OCI-LY1 (cell line): ENCODE data around the gene SNURF.

Source experiments
- EZH2 ChIP-seq: fragments of 200-600 bp; sonication (generic), shearing (Covaris generic); IDR thresholded peaks from 2 replicates; pipeline ENCODE4 v1.8.0; 2017; ENCODE audit warnings: borderline replicate concordance, mixed run types, mild to moderate bottlenecking, antibody characterized with exemption, low read length, moderate library complexity, mixed read lengths
- TF ChIP-seq, protein P1 (sequence below): fragments of 200-600 bp; sonication (generic), shearing (Covaris generic); IDR thresholded peaks from 2 replicates; pipeline ENCODE4 v1.5.1; 2017; ENCODE audit warnings: mild to moderate bottlenecking, antibody characterized with exemption, low read length, moderate library complexity, mixed read lengths

DNA sequence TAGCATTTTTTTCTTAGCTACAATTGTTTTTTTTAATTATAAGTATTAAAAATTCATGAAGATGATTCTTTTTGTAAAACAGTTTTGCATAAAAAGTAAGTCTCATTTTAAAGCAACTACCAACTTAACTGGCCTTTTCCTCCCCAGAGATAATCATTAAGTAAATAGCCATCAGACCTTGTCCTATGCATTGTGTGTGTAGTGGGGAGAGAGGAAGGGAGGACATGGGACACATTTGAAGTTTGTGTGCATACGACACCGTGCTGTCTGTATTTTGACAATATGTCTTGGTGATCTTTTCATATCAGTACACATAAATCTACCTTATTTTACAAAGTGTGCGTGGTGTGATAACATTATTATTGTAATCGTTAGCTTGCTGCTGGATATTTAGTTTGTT lies 8.1 kb downstream of the SNURF start:
- TF ChIP-seq, protein P1, sequence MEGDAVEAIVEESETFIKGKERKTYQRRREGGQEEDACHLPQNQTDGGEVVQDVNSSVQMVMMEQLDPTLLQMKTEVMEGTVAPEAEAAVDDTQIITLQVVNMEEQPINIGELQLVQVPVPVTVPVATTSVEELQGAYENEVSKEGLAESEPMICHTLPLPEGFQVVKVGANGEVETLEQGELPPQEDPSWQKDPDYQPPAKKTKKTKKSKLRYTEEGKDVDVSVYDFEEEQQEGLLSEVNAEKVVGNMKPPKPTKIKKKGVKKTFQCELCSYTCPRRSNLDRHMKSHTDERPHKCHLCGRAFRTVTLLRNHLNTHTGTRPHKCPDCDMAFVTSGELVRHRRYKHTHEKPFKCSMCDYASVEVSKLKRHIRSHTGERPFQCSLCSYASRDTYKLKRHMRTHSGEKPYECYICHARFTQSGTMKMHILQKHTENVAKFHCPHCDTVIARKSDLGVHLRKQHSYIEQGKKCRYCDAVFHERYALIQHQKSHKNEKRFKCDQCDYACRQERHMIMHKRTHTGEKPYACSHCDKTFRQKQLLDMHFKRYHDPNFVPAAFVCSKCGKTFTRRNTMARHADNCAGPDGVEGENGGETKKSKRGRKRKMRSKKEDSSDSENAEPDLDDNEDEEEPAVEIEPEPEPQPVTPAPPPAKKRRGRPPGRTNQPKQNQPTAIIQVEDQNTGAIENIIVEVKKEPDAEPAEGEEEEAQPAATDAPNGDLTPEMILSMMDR: no peak
- no peak for TF ChIP-seq EZH2
